H4 (cell line): ENCODE results near the gene MADD. TPM values are rescaled to one million over a fixed set of nuclear protein-coding genes. Genes with fewer than 3 reads are reported as not detected.
"Not testable (repeated sequence)": the region's sequence is repeated elsewhere in the genome, so short reads cannot be mapped to it uniquely, and the experiment has no call there.

Source experiments
- DNase-seq: peaks from one replicate; pipeline ENCODE4 v3.0.0-alpha.2; 2015; ENCODE audit warnings: low spot score
- total RNA-seq: library from RNA; depleted of rRNA; stranded (reverse); fragments of >200 nt; shearing (Covaris generic); gene quantifications from 2 replicates; pipeline ENCODE4 v1.2.3, GENCODE V29; 2014

MADD gene
- total RNA-seq, 1 experiment from 2014 or later: 8.9 TPM

GRCh38 chr11:47318166-47318565 lies 48.2 kb downstream of the MADD start:
- no peak for DNase-seq

GRCh38 chr11:47324520-47324919 lies 54.6 kb downstream of the MADD start:
- no peak for DNase-seq

GRCh38 chr11:47325271-47326041 lies 55.5 kb downstream of the MADD start:
- no peak for DNase-seq

- no peak for DNase-seq
Measured at GRCh38 chr11:47326198-47326597, 56.3 kb downstream of the MADD start.

- no peak for DNase-seq
Measured at GRCh38 chr11:47327025-47327424, 57.1 kb downstream of the MADD start.

- no peak for DNase-seq
Measured at GRCh38 chr11:47327949-47328348, 58.0 kb downstream of the MADD start.

GRCh38 chr11:47328449-47329390 lies 58.8 kb downstream of the MADD start:
- no peak for DNase-seq

GRCh38 chr11:47329431-47329986 lies 59.6 kb downstream of the MADD start:
- no peak for DNase-seq

GRCh38 chr11:47329987-47330931 lies 60.3 kb downstream of the MADD start:
- no peak for DNase-seq

GRCh38 chr11:47331454-47332302 lies 61.7 kb downstream of the MADD start:
- no peak for DNase-seq

GRCh38 chr11:47332303-47332711 lies 62.4 kb downstream of the MADD start:
- no peak for DNase-seq

GRCh38 chr11:47332791-47333525 lies 63.0 kb downstream of the MADD start:
- no peak for DNase-seq

GRCh38 chr11:47333526-47333845 lies 63.6 kb downstream of the MADD start:
- DNase-seq: no peak

- DNase-seq: no peak
Measured at GRCh38 chr11:47333886-47334443, 64.0 kb downstream of the MADD start.

- not testable (repeated sequence) for DNase-seq
Measured at GRCh38 chr11:47334699-47335411, 64.9 kb downstream of the MADD start.

GRCh38 chr11:47335733-47336132 lies 65.8 kb downstream of the MADD start:
- no peak for DNase-seq

GRCh38 chr11:47336595-47336994 lies 66.7 kb downstream of the MADD start:
- no peak for DNase-seq

- no peak for DNase-seq
Measured at GRCh38 chr11:47337229-47337924, 67.4 kb downstream of the MADD start.
